Brain microvascular endothelial cell (primary cell): ENCODE measurements around the gene MYO1A.
A peak's percentile ranks its signal among the peaks of the same experiment; 100 is the strongest.

Source experiments
- DNase-seq: peaks from one replicate; pipeline ENCODE4 v3.0.0-alpha.2; 2020
- H3K27ac ChIP-seq: fragments of 250-450 bp; sonication (Bioruptor Pico); 2 replicates; pipeline ENCODE4 v1.5.1; 2020; ENCODE audit warnings: mild to moderate bottlenecking, moderate library complexity
- H3K27me3 ChIP-seq: fragments of 250-450 bp; sonication (Bioruptor Pico); replicated peaks from 2 replicates; pipeline ENCODE4 v1.5.1; 2020; ENCODE audit warnings: mild to moderate bottlenecking
- H3K36me3 ChIP-seq: fragments of 250-450 bp; sonication (Bioruptor Pico); replicated peaks from 2 replicates; pipeline ENCODE4 v1.5.1; 2020; ENCODE audit warnings: mild to moderate bottlenecking
- H3K4me3 ChIP-seq: 2 replicates; pipeline ENCODE4 v1.5.1; 2011; ENCODE audit warnings: low read depth, mild to moderate bottlenecking, control low read depth, low read length, moderate library complexity
- in situ Hi-C: cut with HindIII; loops from 2 replicates; pipeline ENCODE4 v1.10.0; 2017; ENCODE audit warnings: low sequenced_read_pairs, low pct_ligation_motif_present
- TF ChIP-seq, protein P1 (sequence below): IDR thresholded peaks from 2 replicates; pipeline ENCODE4 v1.5.1; 2011; ENCODE audit warnings: low read depth, mild to moderate bottlenecking, moderate library complexity, low read length, control low read depth, inconsistent platforms; ENCODE audit errors: missing control alignments

The MYO1A gene

DNA sequence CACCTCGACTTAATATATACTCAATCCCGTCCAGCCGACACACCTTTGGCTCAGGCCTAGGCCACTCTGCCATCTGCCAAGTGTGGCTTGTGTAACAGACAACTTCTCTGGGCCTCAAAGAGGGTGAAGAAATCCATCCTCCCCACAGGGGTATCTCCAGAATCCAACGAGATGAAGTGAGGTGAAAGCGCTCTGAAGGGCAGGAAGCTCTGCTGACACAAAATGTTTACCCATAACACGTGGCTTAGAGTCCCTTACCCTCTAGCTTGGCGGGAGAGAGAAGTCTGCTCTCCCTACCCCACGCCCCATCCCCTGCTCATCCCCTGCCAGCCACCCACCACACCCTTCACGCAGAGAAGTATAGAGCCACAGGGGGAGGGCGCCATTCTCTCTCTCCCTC, 56.6 kb downstream of the MYO1A start:
- Histone ChIP-seq H3K4me3 (no peak overlapping the region), H3K36me3 (no peaks in the 10 kb centered on the region), H3K27ac (no peak overlapping the region), H3K27me3 (no peaks in the 10 kb centered on the region)
- in situ Hi-C loops = loop anchor here (25.0 kb wide), 1 partner anchor 231 kb away; the partner anchor contains the start of genes HSD17B6 and PRIM1
- DNase-seq = no peak
- TF ChIP-seq, protein P1, sequence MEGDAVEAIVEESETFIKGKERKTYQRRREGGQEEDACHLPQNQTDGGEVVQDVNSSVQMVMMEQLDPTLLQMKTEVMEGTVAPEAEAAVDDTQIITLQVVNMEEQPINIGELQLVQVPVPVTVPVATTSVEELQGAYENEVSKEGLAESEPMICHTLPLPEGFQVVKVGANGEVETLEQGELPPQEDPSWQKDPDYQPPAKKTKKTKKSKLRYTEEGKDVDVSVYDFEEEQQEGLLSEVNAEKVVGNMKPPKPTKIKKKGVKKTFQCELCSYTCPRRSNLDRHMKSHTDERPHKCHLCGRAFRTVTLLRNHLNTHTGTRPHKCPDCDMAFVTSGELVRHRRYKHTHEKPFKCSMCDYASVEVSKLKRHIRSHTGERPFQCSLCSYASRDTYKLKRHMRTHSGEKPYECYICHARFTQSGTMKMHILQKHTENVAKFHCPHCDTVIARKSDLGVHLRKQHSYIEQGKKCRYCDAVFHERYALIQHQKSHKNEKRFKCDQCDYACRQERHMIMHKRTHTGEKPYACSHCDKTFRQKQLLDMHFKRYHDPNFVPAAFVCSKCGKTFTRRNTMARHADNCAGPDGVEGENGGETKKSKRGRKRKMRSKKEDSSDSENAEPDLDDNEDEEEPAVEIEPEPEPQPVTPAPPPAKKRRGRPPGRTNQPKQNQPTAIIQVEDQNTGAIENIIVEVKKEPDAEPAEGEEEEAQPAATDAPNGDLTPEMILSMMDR = no peak

DNA sequence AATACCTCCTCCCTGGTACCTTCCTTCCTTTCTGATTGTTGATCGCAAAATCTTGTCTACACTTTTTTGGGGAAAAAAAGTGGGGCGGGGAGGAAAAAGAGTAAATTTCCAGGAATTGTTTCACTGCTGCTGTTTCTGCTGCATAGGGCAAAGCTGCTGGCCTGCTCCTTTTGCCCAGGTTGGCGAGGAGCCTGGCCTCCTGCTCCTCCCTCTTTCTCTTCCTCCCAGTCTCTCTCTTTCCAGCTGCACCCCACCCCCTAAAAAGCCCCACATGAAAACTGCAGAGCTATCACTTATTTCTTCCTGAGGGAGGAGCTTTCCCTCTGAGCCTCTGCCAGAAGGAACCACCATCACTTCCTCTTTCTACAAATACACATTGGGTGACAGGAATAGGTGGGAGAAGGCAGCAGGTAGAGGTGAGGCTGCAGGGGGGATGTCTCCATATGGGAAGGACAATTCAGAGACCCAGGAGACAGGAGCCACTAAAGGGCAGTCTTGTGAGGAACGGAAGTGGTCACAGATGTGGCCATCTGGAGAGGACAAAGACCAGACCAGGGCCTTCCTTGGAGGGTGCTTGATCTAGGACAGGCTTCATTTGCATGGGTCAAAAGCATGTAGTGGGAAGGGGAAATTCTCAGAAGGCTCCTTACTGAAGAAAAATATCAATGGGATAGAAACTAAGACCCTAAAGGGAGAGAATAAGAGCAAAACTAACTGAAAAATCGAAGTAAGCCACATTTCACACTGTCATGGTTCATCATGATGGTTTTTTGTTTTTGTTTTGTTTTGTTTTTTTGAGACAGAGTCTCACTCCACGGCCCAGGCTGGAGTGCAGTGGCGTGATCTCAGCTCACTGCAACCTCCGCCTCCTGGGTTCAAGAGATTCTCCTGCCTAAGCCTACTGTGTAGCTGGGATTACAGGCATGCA, 58.3 kb downstream of the MYO1A start:
- TF ChIP-seq, protein P1 = no peak
- no peak for DNase-seq
- H3K27ac ChIP-seq = no peak overlapping the region
- H3K27me3 ChIP-seq = no peaks in the 10 kb centered on the region
- H3K4me3 ChIP-seq = no peak overlapping the region
- in situ Hi-C loops = loop anchor here (25.0 kb wide), 1 partner anchor 229 kb away; the partner anchor contains the start of genes HSD17B6 and PRIM1
- H3K36me3 ChIP-seq = no peaks in the 10 kb centered on the region

DNA sequence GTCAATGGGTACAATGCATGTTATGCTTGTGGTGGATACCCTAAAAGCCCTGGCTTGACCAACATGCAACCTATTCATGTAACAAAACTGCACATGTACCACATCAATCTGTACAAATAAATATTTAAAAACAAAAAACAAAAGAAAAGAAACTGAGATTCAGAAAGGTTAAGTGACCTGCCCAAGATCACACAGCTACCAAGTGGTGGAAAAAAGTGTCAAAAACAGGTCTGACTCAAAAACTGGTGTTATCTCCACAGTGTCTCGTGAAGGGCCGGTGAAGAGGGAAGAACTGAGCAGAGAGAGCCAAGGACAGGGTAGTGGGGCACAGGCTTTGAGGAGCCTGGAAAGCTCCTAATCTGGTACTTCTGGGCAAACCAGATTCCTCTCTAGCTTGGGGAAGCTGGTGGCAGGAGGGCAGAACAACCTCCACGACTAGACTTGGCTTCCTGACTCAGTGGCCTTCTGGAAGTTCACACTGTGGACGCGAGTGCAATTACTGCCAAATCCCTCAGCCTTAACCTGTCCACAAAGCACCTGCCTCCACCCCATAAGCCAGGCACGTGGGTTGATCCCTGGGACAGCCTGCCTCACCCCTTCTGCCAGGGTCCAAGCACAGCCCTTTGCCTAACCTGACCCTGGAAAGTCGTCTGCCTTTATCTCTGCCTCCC, 59.1 kb downstream of the MYO1A start:
- Histone ChIP-seq H3K27ac (no peak overlapping the region), H3K36me3 (no peaks in the 10 kb centered on the region), H3K4me3 (no peak overlapping the region), H3K27me3 (no peaks in the 10 kb centered on the region)
- in situ Hi-C loops = loop anchor here (25.0 kb wide), 1 partner anchor 228 kb away; the partner anchor contains the start of genes HSD17B6 and PRIM1
- TF ChIP-seq, protein P1 = no peak
- no peak for DNase-seq

DNA sequence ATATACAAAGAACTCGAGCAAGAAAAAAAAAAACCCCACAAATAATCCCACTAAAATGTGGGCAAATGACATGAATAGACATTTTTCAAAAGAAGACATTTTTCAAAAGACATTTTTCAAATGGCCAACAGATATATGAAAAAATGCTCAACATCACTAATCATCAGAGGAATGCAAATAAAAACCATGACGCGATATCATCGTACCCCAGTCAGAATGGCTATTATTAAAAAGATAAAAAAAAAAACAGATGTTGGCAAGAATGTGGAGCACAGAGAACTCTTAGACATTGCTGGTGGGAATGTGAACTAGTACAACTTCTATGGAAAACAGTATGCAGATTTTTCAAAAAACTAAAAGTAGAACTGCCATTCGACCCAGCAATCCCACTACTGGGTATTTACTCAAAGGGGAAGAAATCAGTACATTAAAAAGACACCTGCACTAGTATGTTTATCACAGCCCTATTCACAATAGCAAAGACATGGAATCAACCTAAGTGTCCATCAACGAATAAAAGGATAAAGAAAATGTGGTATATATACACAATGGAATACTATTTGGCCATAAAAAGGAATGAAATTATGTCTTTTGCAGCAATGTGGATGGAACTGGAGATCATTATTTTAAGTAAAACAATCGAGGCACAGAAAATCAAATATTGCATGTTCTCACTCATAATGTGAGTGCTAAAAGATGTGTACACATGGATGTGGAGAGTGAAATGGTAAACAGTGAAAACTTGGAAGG, 59.9 kb downstream of the MYO1A start:
- in situ Hi-C loops = loop anchor here (25.0 kb wide), 1 partner anchor 228 kb away; the partner anchor contains the start of genes HSD17B6 and PRIM1
- TF ChIP-seq, protein P1 = no peak
- no peaks in the 10 kb centered on the region for H3K27me3 ChIP-seq
- H3K4me3 ChIP-seq = no peak overlapping the region
- H3K27ac ChIP-seq = no peak overlapping the region
- H3K36me3 ChIP-seq = no peaks in the 10 kb centered on the region
- no peak for DNase-seq

DNA sequence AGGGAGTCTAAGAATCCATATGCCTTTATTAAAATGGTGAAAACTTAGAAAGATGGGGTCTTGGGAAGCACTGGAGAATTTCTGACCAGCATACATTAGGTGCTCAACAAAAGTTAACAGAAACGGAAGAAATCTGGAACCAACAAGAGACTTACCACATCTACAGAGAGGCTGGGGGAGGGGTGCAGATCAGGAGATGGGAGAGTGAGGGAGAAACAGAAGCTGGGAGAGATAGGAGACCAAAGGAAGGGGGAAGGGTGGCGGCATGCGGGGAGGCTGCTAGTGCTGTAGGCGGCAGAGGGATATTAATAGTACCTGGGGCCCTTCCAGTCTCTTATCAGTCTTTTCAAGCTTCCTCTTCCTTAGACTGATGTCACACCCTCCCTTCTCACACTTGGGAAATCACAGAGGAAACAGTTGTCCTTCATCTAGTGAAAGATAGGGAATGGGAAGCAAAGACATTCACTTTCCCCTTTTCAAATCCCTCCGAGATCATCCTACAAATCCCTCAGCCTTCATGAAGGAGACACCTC, 61.7 kb downstream of the MYO1A start:
- no peaks in the 10 kb centered on the region for H3K36me3 ChIP-seq
- H3K27me3 ChIP-seq = no peaks in the 10 kb centered on the region
- in situ Hi-C loops = loop anchor here (25.0 kb wide), 1 partner anchor 226 kb away; the partner anchor contains the start of genes HSD17B6 and PRIM1
- DNase-seq = peak; percentile 10
- no peak overlapping the region for H3K27ac ChIP-seq
- no peak overlapping the region for H3K4me3 ChIP-seq
- TF ChIP-seq, protein P1 = no peak
